SJSA1 (cell line): ENCODE data around the gene STYX. TPM values are rescaled to one million over a fixed set of nuclear protein-coding genes. Genes with fewer than 3 reads are reported as not detected.
A peak's percentile ranks its signal among the peaks of the same experiment; 100 is the strongest.
"Not testable (repeated sequence)": the region's sequence is repeated elsewhere in the genome, so short reads cannot be mapped to it uniquely, and the experiment has no call there.

ENCODE experiments used
- DNase-seq, 2 experiments: peaks; one replicate each; pipeline ENCODE4 v3.0.0-alpha.2; 2015 to 2020; ENCODE audit warnings: low spot score in 2 of 2, low read depth in 1 of 2
- H3K27ac ChIP-seq: fragments of 250-450 bp; sonication (Bioruptor Pico); 2 replicates; pipeline ENCODE4 v1.5.1; 2020; ENCODE audit warnings: mild to moderate bottlenecking, moderate library complexity
- H3K27me3 ChIP-seq: fragments of 250-450 bp; sonication (Bioruptor Pico); replicated peaks from 2 replicates; pipeline ENCODE4 v1.5.1; 2020; ENCODE audit warnings: mild to moderate bottlenecking, moderate library complexity
- H3K36me3 ChIP-seq: fragments of 250-450 bp; sonication (Bioruptor Pico); 2 replicates; pipeline ENCODE4 v1.5.1; 2020; ENCODE audit warnings: mild to moderate bottlenecking
- H3K4me1 ChIP-seq: fragments of 250-450 bp; sonication (Bioruptor Pico); replicated peaks from 2 replicates; pipeline ENCODE4 v1.6.1; 2021; ENCODE audit warnings: mild to moderate bottlenecking
- H3K4me3 ChIP-seq: fragments of 250-450 bp; sonication (Bioruptor Pico); 2 replicates; pipeline ENCODE4 v1.5.1; 2020; ENCODE audit warnings: mild to moderate bottlenecking
- H3K9me3 ChIP-seq: fragments of 250-450 bp; sonication (Bioruptor Pico); replicated peaks from 2 replicates; pipeline ENCODE4 v1.5.1; 2020; ENCODE audit warnings: mild to moderate bottlenecking
- total RNA-seq: library from RNA; depleted of rRNA; stranded (reverse); fragments of >200 nt; shearing (Covaris generic); gene quantifications from 2 replicates; pipeline ENCODE4 v1.2.3, GENCODE V29; 2014

The STYX gene
- total RNA-seq, 1 experiment from 2014 or later = 14.8 TPM

DNA sequence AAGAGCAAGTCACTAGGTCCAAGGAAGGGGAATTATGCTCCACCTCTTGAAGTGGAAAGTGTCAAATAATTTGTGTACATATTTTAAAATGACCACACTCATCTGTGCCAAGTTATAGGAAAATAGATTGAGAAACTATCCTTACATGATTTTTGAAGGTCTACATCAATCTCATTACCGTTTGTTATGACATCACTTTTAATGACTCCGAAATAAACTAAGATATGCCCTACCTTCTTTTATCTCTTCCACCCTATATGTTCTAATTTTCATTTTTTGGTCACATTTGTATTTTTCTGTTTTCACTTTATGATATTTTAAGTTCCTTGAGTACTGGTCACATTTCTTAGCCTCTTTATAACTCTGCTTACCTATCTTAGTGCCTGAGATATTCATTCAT is 26.3 kb upstream of the STYX start:
- Histone ChIP-seq H3K27me3 (no peaks in the 10 kb centered on the region), H3K9me3 (no peaks in the 10 kb centered on the region), H3K4me3 (no peak overlapping the region), H3K27ac (no peak overlapping the region), H3K36me3 (peaks cover 14% of the 10 kb centered on the region), H3K4me1 (peaks cover 24% of the 10 kb centered on the region)
- no peak for DNase-seq

DNA sequence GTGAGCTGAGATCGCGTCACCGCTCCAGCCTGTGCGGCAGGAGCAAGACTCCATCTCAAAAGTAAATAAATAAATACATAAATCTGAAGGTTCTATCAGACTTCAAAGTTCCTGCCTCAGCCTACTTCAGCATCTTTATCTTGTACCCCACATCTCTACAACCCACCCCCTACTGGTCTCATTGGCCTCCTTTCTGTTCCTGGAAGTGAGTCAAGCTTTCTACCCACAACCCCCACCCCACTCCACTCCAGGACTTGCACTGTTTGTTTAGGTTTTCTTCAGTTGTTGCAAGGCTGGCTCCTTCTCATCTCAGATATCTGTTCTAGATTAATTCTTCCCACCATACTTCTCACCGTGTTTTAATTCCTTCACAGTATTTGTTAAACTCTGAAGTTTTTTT is 23.7 kb upstream of the STYX start:
- peak overlapping the region; percentile 68 for H3K27ac ChIP-seq
- H3K36me3 ChIP-seq = peaks cover 35% of the 10 kb centered on the region
- H3K4me1 ChIP-seq = peaks cover 18% of the 10 kb centered on the region
- H3K9me3 ChIP-seq = no peaks in the 10 kb centered on the region
- no peaks in the 10 kb centered on the region for H3K27me3 ChIP-seq
- peak overlapping the region; percentile 64 for H3K4me3 ChIP-seq
- no peak for DNase-seq

DNA sequence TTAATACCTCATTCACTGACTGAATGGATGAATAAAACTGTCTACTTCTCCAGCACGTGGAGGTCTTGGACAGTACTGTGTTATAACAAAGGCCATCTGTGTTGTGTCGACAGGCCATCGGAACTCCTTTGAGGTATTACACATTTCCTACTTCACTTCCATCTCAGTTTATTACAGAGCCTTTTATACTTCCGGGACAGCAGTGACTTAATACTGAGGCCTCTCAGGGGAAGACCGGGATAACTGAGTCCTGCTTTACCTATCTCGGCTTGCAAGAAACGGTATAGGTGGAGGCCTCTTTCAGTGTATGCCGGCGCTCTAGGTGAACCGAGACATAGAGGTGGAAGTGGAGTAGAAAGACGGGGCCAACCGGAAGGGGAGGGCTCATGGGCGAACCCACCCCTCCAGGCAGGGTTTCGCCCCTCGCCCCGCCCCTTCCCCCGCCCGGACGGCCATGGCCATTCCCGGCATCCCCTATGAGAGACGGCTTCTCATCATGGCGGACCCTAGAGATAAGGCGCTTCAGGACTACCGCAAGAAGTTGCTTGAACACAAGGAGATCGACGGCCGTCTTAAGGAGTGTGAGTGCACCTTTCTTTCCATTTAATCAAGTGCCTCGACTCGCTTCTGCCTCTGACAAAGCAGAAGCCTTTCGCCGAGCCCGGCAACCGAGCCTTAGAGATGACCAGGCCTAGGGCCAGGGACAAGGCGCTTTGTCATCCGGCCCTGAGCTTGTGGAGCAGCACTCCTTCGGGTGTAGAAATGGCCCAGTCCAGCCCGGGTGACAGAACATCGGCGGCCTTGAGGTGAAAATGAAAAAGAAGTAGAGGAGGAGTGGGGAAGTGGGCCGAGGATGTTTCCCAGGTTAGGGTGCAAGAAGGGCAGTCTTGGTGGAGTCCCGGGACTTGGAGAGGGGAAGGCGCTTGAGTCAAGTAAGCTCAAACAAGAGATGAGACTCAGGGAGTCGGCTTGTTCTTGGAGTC is 23.0 kb upstream of the STYX start, which contains the start of gene PSMC6:
Gene PSMC6, plus strand, starts transcription at position 477 of the 983 bp plus-strand sequence. Its CDS starts 20 bp downstream, at position 497.
- Histone ChIP-seq H3K9me3 (no peaks in the 10 kb centered on the region), H3K4me1 (peaks cover 17% of the 10 kb centered on the region), H3K27me3 (no peaks in the 10 kb centered on the region), H3K36me3 (peaks cover 43% of the 10 kb centered on the region), H3K4me3 (peak within 1 kb of the TSS; percentile 64), H3K27ac (peak within 1 kb of the TSS; percentile 68)
- DNase-seq = peak; percentile 82 to 91

DNA sequence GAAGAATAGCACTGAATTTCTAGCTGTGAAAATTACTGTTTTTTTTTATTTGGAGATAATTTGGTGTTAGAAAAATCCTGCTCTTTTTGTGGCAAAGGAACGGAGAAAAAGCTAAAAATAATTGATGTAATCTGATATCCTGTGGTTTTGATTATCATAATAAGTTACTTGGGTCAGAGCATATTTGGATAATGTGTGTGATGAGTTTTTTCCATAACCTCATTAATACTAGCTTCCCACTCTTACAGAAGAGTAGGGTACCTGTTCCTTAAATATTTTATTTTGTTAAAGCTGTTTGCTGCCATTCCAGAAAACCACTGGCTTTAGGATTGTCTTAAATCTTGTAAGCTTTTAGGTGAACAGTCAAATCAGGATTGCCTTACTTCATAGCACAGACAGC is 18.3 kb upstream of the STYX start:
- Histone ChIP-seq H3K4me1 (peaks cover 10% of the 10 kb centered on the region), H3K4me3 (no peak overlapping the region), H3K27ac (no peak overlapping the region), H3K27me3 (no peaks in the 10 kb centered on the region), H3K36me3 (peaks cover 86% of the 10 kb centered on the region), H3K9me3 (no peaks in the 10 kb centered on the region)
- DNase-seq = no peak

DNA sequence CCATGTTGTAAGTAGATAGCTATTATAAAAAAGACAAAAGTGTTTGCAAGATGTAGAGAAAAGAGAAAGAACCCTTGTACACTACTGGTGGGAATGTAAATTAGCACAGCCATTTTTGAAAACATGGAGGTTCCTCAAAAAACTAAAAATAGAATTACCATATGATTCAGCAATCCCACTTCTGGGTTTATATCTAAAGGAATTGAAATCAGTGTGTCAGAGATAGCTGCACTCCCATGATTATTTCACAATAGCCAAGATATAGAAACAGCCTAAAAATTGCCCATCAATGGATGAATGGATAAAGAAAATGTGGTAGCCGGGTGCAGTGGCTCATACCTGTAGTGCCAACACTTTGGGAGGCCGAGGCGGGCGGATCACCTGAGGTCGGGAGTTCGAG is 13.8 kb upstream of the STYX start:
- H3K4me1 ChIP-seq = no peaks in the 10 kb centered on the region
- DNase-seq = no peak
- no peaks in the 10 kb centered on the region for H3K27me3 ChIP-seq
- H3K36me3 ChIP-seq = peaks cover 92% of the 10 kb centered on the region
- H3K9me3 ChIP-seq = no peaks in the 10 kb centered on the region
- H3K27ac ChIP-seq = no peak overlapping the region
- no peak overlapping the region for H3K4me3 ChIP-seq

DNA sequence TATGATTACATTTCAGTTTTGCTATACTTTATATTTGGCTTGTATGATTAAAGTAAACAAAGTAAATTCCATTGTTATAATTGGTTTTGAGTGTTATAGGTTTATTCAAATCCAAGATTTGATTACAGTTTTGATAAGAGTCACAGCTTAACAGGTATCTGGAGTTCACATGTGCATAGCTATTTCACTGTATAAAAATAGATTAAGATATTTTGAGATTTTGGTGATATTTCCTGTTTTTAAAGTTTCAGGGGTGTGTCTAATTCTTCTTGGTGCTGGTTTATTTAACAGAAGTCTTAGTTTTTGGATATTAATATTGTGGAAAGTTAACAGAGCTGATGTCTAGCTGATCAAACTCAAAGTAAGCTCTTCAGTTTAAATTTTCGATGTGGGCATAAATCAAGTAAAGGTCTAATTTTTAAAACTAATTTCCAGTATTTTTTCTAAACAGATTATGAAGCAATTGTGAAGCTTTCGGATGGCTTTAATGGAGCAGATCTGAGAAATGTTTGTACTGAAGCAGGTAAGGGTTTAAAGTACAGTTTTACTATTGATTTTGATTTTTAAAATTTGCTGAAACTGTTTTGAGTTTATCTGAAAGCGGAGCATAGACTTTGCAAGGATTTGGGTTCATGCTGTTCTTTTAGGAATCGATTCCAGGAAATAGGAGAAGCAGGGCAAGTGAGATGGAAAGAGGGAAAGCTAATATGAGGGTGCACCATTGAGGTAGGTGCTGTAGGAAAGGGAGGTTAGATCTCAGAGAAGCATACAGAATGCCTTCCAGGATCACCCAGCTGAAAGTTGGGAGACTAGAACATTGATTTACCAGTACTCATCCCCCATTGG is 6.2 kb upstream of the STYX start:
- H3K27me3 ChIP-seq = no peaks in the 10 kb centered on the region
- no peak overlapping the region for H3K27ac ChIP-seq
- no peak overlapping the region for H3K4me3 ChIP-seq
- H3K9me3 ChIP-seq = no peaks in the 10 kb centered on the region
- no peak for DNase-seq
- H3K36me3 ChIP-seq = peaks cover 89% of the 10 kb centered on the region
- no peaks in the 10 kb centered on the region for H3K4me1 ChIP-seq

DNA sequence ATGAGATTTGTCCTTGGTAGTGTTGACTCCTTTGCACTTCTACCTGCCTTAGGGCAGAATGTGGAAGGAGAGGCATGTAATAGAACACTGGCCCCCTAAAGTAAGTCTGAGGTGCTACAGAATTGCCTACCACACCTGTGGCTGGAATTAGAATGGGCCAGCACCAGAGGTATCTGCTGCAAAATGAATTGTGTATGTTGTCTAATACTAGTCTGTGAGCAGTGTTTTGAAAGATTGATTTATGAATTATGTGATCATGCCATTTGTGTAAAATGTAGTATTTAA is 5.7 kb upstream of the STYX start:
- no peaks in the 10 kb centered on the region for H3K27me3 ChIP-seq
- no peaks in the 10 kb centered on the region for H3K4me1 ChIP-seq
- H3K4me3 ChIP-seq = no peak overlapping the region
- H3K9me3 ChIP-seq = no peaks in the 10 kb centered on the region
- peaks cover 88% of the 10 kb centered on the region for H3K36me3 ChIP-seq
- no peak overlapping the region for H3K27ac ChIP-seq
- no peak for DNase-seq

DNA sequence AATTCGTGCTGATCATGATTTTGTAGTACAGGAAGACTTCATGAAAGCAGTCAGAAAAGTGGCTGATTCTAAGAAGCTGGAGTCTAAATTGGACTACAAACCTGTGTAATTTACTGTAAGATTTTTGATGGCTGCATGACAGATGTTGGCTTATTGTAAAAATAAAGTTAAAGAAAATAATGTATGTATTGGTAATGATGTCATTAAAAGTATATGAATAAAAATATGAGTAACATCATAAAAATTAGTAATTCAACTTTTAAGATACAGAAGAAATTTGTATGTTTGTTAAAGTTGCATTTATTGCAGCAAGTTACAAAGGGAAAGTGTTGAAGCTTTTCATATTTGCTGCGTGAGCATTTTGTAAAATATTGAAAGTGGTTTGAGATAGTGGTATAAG is 2.5 kb upstream of the STYX start:
- not testable (repeated sequence) for H3K27ac ChIP-seq, H3K9me3 ChIP-seq, H3K27me3 ChIP-seq, DNase-seq, H3K4me3 ChIP-seq, H3K4me1 ChIP-seq
- peaks cover 63% of the 10 kb centered on the region for H3K36me3 ChIP-seq

DNA sequence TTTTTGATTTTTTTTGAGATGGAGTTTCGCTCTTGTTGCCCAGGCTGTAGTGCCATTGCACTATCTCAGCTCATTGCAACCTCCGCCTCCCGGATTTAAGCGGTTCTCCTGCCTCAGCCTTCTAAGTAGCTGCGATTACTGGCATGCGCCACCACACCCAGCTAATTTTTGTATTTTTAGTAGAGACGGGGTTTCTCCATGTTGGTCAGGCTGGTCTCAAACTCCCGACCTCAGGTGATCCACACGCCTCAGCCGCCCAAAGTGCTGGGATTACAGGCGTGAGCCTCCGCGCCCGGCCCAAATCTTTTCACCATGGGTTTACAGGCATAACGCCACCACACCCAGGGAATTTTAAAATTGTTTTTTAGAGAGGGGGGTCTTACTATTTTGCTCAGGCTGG is 931 bp upstream of the STYX start:
- H3K9me3 ChIP-seq, H3K4me3 ChIP-seq, H3K4me1 ChIP-seq, H3K27me3 ChIP-seq, DNase-seq, H3K27ac ChIP-seq: not testable (repeated sequence)
- H3K36me3 ChIP-seq = peaks cover 60% of the 10 kb centered on the region

DNA sequence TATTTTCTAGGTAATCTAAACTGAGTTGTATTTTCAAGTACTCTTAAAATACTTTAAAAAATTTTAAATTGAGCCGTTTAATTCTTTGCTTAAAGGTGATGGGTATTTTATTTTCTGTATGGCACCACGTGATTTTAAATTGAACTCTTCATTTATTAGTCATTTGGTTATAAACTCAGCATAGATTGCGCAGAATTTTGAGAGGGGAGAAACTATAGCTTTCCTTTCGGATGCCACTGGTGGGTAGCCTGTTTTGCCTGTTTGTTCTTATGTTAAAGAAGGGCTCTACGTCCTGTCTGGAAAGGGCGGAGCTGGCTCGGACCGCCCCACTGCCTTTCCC is 411 bp upstream of the STYX start:
- Histone ChIP-seq H3K27ac (no peak overlapping the region), H3K4me1 (0 out of 2 replicates have a peak, but pooled peaks cover 3% of the 10 kb centered on the region), H3K36me3 (peaks cover 60% of the 10 kb centered on the region), H3K9me3 (no peaks in the 10 kb centered on the region), H3K27me3 (no peaks in the 10 kb centered on the region), H3K4me3 (peak overlapping the region; percentile 82)
- no peak for DNase-seq

DNA sequence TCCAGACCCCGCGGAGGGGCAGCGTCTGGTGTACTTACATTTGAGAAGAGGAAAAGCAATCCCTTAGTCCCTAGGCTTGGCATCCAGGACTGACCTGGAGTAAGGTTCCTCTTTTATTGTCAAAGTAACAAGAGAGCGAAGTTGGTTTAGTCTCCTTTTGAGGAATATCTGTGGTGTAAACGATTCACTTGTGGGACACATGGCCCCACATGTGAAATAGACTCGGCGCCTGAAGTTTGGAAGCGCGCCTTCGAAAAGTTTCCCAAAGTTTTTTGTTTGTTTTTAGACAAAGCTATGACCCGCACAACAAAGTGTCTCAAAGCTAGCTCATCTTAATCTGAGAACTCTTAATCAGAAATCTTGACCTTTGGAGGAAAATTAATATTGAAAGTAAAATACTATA is 744 bp downstream of the STYX start:
- Histone ChIP-seq H3K36me3 (peaks cover 51% of the 10 kb centered on the region), H3K27ac (no peak overlapping the region), H3K4me3 (peak overlapping the region; percentile 82), H3K9me3 (no peaks in the 10 kb centered on the region), H3K27me3 (no peaks in the 10 kb centered on the region), H3K4me1 (0 out of 2 replicates have a peak, but pooled peaks cover 3% of the 10 kb centered on the region)
- DNase-seq = no peak

DNA sequence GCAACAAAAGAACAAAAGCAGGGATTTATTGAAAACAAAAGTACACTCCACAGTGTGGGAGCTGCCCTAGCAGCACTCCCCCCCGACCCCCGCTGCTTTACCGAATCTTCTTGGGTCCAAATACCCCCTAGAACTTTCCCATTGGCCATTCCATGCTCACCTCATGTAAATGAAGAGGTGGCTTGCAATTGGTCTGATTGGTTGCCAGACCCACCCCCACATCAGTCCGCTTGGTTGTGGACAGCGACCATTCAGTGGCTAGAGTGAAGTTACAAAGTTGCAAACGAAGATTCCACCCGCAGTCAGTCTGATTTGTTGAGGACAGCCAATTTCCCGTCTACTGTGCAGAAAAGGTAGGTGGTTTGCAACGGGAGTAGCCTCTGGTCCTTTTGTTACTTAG is 3.9 kb downstream of the STYX start:
- H3K36me3 ChIP-seq = peaks cover 32% of the 10 kb centered on the region
- no peaks in the 10 kb centered on the region for H3K9me3 ChIP-seq
- H3K4me1 ChIP-seq = 0 out of 2 replicates have a peak, but pooled peaks cover 3% of the 10 kb centered on the region
- H3K27me3 ChIP-seq = no peaks in the 10 kb centered on the region
- H3K4me3 ChIP-seq = no peak overlapping the region
- no peak overlapping the region for H3K27ac ChIP-seq
- no peak for DNase-seq

DNA sequence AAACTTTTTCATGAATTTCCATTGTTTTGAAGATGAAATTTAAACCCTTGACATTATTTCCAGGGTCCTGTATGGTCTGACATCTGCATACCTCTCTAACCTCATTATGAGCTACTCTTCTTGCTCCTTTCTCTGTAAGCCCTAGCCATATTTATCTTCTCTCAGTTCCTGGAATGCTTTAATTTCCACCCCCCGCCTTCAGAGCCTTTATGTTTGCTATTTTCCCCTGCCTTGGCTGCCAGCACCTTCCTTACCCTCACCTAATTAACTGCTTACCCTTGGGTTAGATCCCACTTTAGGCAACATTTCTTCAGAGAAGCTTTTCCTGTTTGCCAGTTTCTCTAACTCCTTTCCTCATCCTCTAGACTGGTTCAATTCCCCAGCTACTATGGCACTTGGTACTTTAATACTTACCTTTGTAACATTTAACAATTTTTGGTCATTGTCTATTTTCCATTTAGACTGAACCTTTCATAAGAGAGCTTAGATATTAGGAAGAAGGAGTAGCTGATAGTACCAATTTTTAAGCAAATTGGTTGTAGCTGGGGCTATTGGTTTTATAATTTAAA is 6.0 kb downstream of the STYX start:
- no peak overlapping the region for H3K27ac ChIP-seq
- no peaks in the 10 kb centered on the region for H3K9me3 ChIP-seq
- DNase-seq = no peak
- H3K4me1 ChIP-seq = 0 out of 2 replicates have a peak, but pooled peaks cover 1% of the 10 kb centered on the region
- H3K36me3 ChIP-seq = peaks cover 24% of the 10 kb centered on the region; the same call in 1 of the 2 replicates
- H3K4me3 ChIP-seq = no peak overlapping the region
- H3K27me3 ChIP-seq = no peaks in the 10 kb centered on the region

DNA sequence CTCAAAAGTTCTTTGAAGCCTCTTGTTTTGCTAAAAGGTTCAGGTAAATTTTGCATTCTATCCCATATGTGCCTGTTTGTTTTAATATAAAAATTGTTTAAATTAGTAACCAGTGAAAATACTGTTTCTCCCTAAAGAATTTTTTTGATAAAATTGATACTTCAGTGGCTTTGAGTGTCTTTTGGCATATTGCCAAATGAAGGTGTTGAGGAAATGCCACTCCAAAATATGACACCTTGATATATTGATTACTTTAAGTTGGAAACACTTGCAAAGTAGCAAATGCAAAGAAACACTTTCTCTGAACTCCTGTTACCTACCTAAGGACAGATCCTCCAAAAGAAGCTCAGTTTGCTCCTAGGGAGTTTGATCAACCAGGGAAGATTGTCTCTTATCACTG is 8.4 kb downstream of the STYX start:
- Histone ChIP-seq H3K27me3 (no peaks in the 10 kb centered on the region), H3K4me3 (no peak overlapping the region), H3K27ac (no peak overlapping the region), H3K4me1 (peaks cover 9% of the 10 kb centered on the region), H3K36me3 (peaks cover 16% of the 10 kb centered on the region; the same call in 1 of the 2 replicates), H3K9me3 (no peaks in the 10 kb centered on the region)
- DNase-seq = no peak
